ENCODE results near the gene PKMYT1.

The PKMYT1 gene

DNA sequence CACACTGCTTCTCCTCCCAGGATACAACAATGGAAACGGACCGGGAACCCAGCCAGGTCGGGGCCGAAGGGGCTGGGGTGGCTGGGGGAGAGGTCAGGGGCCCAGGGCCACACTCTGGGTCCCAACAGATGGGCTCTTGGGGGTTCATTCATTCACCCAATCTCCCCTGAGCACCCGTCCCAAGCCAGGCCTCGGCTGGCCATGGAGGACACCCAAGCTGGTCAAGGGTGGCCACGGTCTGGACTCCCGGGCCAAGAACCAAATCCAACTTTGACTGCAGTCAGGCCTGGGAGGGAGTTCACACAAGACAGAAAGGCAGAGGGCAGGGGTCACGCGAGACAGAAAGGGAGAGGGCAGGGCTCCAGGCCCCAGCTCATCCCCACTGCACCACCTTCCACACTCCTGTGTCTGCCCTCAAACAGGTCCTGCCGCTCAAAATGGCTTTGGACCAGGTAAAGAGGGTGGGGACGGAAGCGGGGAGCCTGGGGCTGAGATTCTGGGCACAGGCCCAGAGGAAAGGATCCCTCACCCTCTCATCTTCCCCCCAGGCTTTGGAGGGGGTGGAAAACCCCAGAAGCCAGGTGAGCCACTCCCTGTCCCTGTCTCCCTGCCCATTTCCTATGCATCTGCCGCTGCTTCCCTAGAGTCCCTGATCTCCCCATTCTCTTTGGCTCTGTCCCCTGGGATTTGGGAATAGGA is 12.3 kb upstream of the PKMYT1 start:
- no peak for FAIRE-seq

GRCh38 chr16:2991566-2992261 is 11.5 kb upstream of the PKMYT1 start:
- FAIRE-seq: no peak

- no peak for FAIRE-seq
These were observed 10.6 kb upstream of the PKMYT1 start for GRCh38 chr16:2990891-2991290.

DNA sequence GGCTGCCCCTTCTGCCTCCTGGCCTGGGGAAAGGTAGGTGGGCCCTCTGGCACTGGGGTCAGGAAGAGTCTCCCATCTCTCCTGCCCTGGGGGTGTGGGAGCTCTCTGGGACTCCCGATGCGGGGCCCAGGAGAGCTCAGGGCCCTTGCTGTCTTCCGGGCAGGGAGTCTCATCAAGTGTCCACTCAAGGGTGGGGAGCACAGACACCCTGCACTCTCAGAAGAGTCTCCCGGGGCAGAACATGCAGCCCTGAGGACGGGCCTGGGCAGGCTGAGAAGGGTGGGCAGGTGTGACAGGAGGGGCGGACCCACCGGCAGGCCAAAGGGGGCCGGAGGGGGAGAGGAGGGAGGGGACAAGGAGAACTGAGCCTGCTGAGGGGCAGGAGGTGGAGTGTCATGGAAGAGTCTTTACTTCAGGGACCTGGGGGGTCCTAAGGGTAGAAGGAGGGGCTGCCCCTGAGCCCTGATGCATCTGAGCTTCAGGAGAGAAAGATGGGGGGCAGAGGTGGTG is 8.4 kb upstream of the PKMYT1 start:
- FAIRE-seq: no peak

- FAIRE-seq: no peak
These were observed 7.6 kb upstream of the PKMYT1 start for GRCh38 chr16:2987833-2988232.

DNA sequence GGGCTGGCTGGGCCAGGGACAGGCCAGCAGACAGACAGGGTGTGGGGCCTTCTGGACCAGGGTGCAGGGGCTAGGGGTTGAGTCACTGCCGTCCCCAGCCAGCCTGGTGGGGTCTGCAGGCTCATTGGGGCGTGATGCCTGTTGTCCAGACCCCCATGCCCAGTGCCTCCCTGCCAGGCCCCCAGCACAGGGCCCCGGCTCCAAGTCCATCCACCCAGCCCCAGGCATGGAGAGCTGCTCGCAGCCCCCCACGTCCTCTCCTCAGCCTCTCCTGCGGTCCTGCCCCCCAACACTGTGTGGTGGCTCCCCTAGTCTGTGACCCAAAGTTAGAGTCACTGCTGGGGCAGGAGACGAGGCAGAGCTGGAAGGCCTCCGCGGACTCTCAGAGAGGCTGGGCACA is 7.0 kb upstream of the PKMYT1 start:
- FAIRE-seq: no peak

- FAIRE-seq: no peak
These were observed 6.5 kb upstream of the PKMYT1 start for GRCh38 chr16:2986623-2987188.

GRCh38 chr16:2985893-2986355 is 5.7 kb upstream of the PKMYT1 start:
- no peak for FAIRE-seq

GRCh38 chr16:2985462-2985861 is 5.2 kb upstream of the PKMYT1 start:
- FAIRE-seq: no peak

- no peak for FAIRE-seq
These were observed 3.5 kb upstream of the PKMYT1 start for GRCh38 chr16:2983706-2984136.

GRCh38 chr16:2982402-2982801 is 2.2 kb upstream of the PKMYT1 start:
- FAIRE-seq: no peak

DNA sequence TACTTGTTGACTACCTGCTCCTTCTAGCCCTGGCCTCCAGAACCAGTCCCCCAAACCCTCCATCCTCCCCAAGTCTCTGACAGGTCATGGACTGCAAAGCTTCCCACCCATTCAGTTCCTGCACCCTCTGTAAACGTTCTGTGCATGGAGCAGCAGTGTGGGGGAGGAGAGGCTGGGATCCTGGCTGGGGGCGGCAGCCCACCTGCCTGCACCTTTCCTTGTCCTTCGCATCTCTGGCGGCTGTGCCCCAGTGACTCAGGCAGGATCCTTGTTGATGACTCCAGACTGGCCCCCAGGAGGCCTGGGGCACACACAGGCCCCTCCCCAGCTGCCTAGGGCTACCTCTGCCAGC is 1.6 kb upstream of the PKMYT1 start:
- no peak for FAIRE-seq

DNA sequence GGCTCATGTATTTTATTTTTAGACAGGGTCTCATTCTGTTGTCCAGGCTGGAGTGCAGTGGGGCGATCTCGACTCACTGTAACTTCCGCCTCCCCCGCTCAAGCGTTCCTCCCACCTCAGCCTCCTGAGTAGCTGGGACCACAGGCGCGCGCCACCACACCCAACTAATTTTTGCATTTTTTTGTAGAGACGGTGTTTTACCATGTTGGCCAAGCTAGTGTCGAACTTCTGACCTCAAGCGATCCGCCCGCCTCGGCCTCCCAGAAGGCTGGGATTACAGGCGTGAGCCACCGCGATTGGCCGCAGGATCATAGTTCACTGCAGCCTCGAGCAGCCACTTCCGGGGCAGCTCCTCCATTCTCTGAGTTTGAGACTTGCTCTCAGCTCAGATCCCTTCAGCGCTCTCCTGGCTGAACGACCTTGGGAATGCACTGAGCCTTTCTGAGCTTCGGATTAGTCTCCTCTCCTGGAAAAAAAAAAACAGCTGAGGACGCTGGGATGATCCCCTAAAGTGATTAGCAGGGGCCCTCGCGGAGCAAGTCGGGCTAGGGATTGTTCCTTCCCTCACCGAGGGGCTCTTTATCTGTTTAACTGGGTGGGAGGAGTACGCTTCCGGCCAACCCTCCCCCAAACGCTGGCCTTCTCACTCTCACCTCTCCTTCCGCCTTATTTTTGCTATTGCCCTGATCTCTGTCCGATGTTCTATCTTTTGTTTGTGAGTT is 1.1 kb upstream of the PKMYT1 start:
- no peak for FAIRE-seq

DNA sequence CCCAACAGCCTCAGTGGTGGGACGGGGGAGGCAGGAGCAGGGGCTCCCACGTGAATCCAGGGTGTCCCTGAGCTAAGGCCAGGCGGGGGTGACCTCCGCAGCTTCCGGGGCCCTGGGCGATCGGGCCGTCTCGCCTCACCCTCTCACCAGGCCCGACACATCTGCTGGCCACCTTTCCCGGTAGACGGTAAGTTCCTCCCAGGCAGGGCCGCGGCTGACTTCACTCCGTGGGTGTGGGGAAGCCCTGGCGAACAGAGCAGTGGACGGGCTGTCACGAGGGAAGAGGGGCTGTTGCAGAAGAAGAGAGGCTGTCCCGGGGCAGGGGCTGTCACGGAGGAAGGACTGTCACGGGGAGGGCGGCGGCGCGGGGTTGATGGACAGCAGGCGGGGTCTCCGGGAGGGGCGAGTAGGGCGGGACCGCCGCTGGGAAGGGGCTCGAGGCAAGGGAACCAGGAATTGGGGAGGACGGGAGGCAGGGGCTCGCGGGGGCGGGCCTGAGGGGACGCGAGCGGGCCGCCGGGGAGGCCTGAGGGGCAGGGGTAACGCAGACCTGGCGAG is 498 bp downstream of the PKMYT1 start:
- no peak for FAIRE-seq

DNA sequence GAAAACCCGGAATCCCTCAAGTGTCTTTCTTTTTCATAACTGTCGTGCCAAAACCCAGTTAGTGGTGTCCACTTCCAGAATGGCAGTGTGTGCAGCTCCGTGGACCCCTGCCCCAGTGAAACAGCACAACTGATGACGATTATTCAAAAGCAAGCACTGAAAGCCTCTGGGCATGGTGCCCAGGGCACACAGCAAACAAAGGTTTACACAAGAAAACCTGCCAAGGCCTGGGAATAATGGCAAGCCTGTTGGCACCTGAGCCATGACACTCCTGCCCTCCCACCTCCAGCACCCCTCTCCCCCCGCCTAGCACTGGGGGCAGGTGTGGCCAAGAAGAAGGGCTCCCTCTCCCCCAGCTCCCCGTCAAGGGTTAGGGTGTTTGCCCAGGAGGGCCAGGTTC is 2.8 kb downstream of the PKMYT1 start:
- no peak for FAIRE-seq

GRCh38 chr16:2976673-2977072 is 3.6 kb downstream of the PKMYT1 start:
- no peak for FAIRE-seq

- FAIRE-seq: no peak
These were observed 4.0 kb downstream of the PKMYT1 start for GRCh38 chr16:2976201-2976600.

- FAIRE-seq: no peak
These were observed 5.0 kb downstream of the PKMYT1 start for GRCh38 chr16:2975161-2975795.

GRCh38 chr16:2974319-2975056 is 5.8 kb downstream of the PKMYT1 start:
- FAIRE-seq: no peak

DNA sequence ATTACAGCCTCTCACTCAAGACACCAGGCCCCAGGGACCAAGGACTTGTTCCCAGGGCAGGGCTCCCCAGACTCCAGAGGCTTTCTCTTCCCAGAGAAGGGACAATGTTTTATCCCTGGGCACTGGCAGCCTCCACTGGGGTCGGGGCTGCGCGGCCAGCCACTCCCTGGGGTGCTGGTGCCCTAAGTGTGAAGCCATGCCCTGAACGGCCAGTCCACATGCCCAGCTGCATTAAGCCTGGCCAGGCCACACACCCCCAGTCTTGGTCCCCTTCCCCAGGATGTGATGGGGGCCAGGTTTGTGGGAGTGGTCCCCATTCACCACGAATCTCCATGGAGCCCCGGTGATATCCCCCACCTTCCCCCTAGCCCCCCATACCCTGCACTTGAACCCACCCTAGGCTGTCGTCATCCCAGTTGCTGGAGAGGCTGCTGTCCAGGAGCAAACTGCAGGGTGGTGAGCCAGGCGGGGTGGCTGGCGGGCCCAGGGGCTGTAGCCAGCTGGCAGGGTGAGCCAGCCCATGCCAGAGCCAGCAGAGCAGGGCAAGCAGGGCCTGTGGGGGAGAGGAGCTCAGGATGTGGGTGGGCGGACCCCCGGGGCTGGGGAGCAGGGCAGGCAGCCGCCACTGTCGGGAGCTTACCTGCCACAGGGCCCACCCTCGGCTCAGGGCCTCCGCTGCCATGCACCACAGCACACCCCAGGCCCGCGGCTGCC is 6.5 kb downstream of the PKMYT1 start:
- FAIRE-seq: no peak

GRCh38 chr16:2973093-2973492 is 7.2 kb downstream of the PKMYT1 start:
- no peak for FAIRE-seq
